Measurements from ENCODE around the gene CKS2. TPM values are rescaled to one million over a fixed set of nuclear protein-coding genes. Genes with fewer than 3 reads are reported as not detected.
"Not testable (repeated sequence)": the region's sequence is repeated elsewhere in the genome, so short reads cannot be mapped to it uniquely, and the experiment has no call there.

Gene CKS2
- total and polyA plus RNA-seq, 4 donors: 17.4 to 113 (median 37.9) TPM

- TF ChIP-seq CTCF (IDR thresholded peaks at IDR 0.05; ENCODE audit: control extremely low read depth, extremely low read depth): no peak
- Histone ChIP-seq H3K4me1 (ENCODE audit: control insufficient read depth in 5 of 5, insufficient read depth in 5 of 5, low read length in 5 of 5) (no peaks in the 10 kb centered on the region), H3K9me3 (ENCODE audit: control insufficient read depth in 4 of 4, insufficient read depth in 3 of 4, low read length in 3 of 4) (peaks cover 4 to 9% (median 5%) of the 10 kb centered on the region in 4 donors), H3K36me3 (ENCODE audit: control insufficient read depth in 4 of 4, insufficient read depth in 4 of 4, low read length in 4 of 4) (no peaks in the 10 kb centered on the region), H3K4me3 (no peak overlapping the region), H3K27me3 (ENCODE audit: control insufficient read depth in 3 of 3, insufficient read depth in 3 of 3, low read length in 2 of 3) (no peaks in the 10 kb centered on the region), H3K27ac (ENCODE audit: low read depth in 1 of 2, low read length in 1 of 2) (no peak overlapping the region), H3K9ac (ENCODE audit: insufficient read depth in 1 of 2, low read length in 2 of 2) (no peak overlapping the region)
- no peak for ATAC-seq (ENCODE audit: insufficient read depth, low FRiP score)
- DNase-seq: no peak
- WGBS, 2 donors: 56 to 82% methylated on average over 5 of the region's 5 CpGs
Observed at GRCh38 chr9:89274838-89275237, 36.2 kb upstream of the CKS2 start.

- not testable (repeated sequence) for ATAC-seq (ENCODE audit: insufficient read depth, low FRiP score); H3K36me3 ChIP-seq (ENCODE audit: control insufficient read depth in 4 of 4, insufficient read depth in 4 of 4, low read length in 4 of 4); H3K9me3 ChIP-seq (ENCODE audit: control insufficient read depth in 4 of 4, insufficient read depth in 3 of 4, low read length in 3 of 4); H3K4me1 ChIP-seq (ENCODE audit: control insufficient read depth in 5 of 5, insufficient read depth in 5 of 5, low read length in 5 of 5); H3K4me3 ChIP-seq; DNase-seq; H3K9ac ChIP-seq (ENCODE audit: insufficient read depth in 1 of 2, low read length in 2 of 2); H3K27ac ChIP-seq (ENCODE audit: low read depth in 1 of 2, low read length in 1 of 2); H3K27me3 ChIP-seq (ENCODE audit: control insufficient read depth in 3 of 3, insufficient read depth in 3 of 3, low read length in 2 of 3)
- WGBS, 2 donors: 99 to 100% methylated on average over 2 of the region's 2 CpGs
Observed at GRCh38 chr9:89276040-89276439, 35.0 kb upstream of the CKS2 start.

GRCh38 chr9:89277043-89277442, 34.0 kb upstream of the CKS2 start:
- no peak overlapping the region for H3K27ac ChIP-seq (ENCODE audit: low read depth in 1 of 2, low read length in 1 of 2)
- DNase-seq: no peak

GRCh38 chr9:89277454-89277853, 33.5 kb upstream of the CKS2 start:
- H3K36me3 ChIP-seq (ENCODE audit: control insufficient read depth in 4 of 4, insufficient read depth in 4 of 4, low read length in 4 of 4): no peaks in the 10 kb centered on the region
- peak; percentile 64 for ATAC-seq (ENCODE audit: insufficient read depth, low FRiP score)
- TF ChIP-seq CTCF (IDR thresholded peaks at IDR 0.05; ENCODE audit: control extremely low read depth, extremely low read depth): no peak
- no peak overlapping the region for H3K9ac ChIP-seq (ENCODE audit: insufficient read depth in 1 of 2, low read length in 2 of 2)
- peaks cover 4 to 9% (median 5%) of the 10 kb centered on the region in 4 donors for H3K9me3 ChIP-seq (ENCODE audit: control insufficient read depth in 4 of 4, insufficient read depth in 3 of 4, low read length in 3 of 4)
- H3K27ac ChIP-seq (ENCODE audit: low read depth in 1 of 2, low read length in 1 of 2): no peak overlapping the region
- no peaks in the 10 kb centered on the region for H3K27me3 ChIP-seq (ENCODE audit: control insufficient read depth in 3 of 3, insufficient read depth in 3 of 3, low read length in 2 of 3)
- H3K4me3 ChIP-seq: no peak overlapping the region
- DNase-seq: peak in 1 of 3 donors; percentile 34
- peaks cover 0 to 6% (median 2%) of the 10 kb centered on the region in 5 donors for H3K4me1 ChIP-seq (ENCODE audit: control insufficient read depth in 5 of 5, insufficient read depth in 5 of 5, low read length in 5 of 5)

More at GRCh38 chr9:89277043-89277442, 34.0 kb upstream of the CKS2 start:
- H3K9ac ChIP-seq (ENCODE audit: insufficient read depth in 1 of 2, low read length in 2 of 2): no peak overlapping the region
- no peaks in the 10 kb centered on the region for H3K27me3 ChIP-seq (ENCODE audit: control insufficient read depth in 3 of 3, insufficient read depth in 3 of 3, low read length in 2 of 3)
- no peak for ATAC-seq (ENCODE audit: insufficient read depth, low FRiP score)
- no peaks in the 10 kb centered on the region for H3K36me3 ChIP-seq (ENCODE audit: control insufficient read depth in 4 of 4, insufficient read depth in 4 of 4, low read length in 4 of 4)
- H3K4me3 ChIP-seq: no peak overlapping the region
- WGBS, 2 donors: 96 to 97% methylated on average over 2 of the region's 2 CpGs
- peaks cover 4 to 9% (median 5%) of the 10 kb centered on the region in 4 donors for H3K9me3 ChIP-seq (ENCODE audit: control insufficient read depth in 4 of 4, insufficient read depth in 3 of 4, low read length in 3 of 4)
- peaks cover 0 to 6% (median 2%) of the 10 kb centered on the region in 5 donors for H3K4me1 ChIP-seq (ENCODE audit: control insufficient read depth in 5 of 5, insufficient read depth in 5 of 5, low read length in 5 of 5)
- TF ChIP-seq CTCF (IDR thresholded peaks at IDR 0.05; ENCODE audit: control extremely low read depth, extremely low read depth): no peak
